ENCODE measurements around the gene ZBTB22.
A peak's percentile ranks its signal among the peaks of the same experiment; 100 is the strongest.

ZBTB22 gene

GRCh38 chr6:33271468-33272274 lies 45.9 kb downstream of the ZBTB22 start, which contains the start of the genes RPS18 and VPS52:
RPS18 (plus strand) TSS chr6:33272075; CDS start chr6:33272120, 45 bp downstream.
VPS52 (minus strand) TSS chr6:33271876; CDS start chr6:33271675, 201 bp downstream.
- TF ChIP-seq, protein P1, sequence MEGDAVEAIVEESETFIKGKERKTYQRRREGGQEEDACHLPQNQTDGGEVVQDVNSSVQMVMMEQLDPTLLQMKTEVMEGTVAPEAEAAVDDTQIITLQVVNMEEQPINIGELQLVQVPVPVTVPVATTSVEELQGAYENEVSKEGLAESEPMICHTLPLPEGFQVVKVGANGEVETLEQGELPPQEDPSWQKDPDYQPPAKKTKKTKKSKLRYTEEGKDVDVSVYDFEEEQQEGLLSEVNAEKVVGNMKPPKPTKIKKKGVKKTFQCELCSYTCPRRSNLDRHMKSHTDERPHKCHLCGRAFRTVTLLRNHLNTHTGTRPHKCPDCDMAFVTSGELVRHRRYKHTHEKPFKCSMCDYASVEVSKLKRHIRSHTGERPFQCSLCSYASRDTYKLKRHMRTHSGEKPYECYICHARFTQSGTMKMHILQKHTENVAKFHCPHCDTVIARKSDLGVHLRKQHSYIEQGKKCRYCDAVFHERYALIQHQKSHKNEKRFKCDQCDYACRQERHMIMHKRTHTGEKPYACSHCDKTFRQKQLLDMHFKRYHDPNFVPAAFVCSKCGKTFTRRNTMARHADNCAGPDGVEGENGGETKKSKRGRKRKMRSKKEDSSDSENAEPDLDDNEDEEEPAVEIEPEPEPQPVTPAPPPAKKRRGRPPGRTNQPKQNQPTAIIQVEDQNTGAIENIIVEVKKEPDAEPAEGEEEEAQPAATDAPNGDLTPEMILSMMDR (IDR thresholded peaks at IDR 0.05; ENCODE audit: borderline replicate concordance, insufficient read depth, low read depth, low read length), result no peak
- H3K4me3 ChIP-seq (ENCODE audit: low read depth, low read length), result peak within 1 kb of the TSS; percentile 61

- TF ChIP-seq, protein P1 (IDR thresholded peaks at IDR 0.05; ENCODE audit: borderline replicate concordance, insufficient read depth, low read depth, low read length), result no peak
- peak overlapping the region; percentile 61 for H3K4me3 ChIP-seq (ENCODE audit: low read depth, low read length)
Observed at GRCh38 chr6:33271117-33271467, 46.5 kb downstream of the ZBTB22 start.
